H1 (cell line): ENCODE data around the gene CLDND1. TPM values are rescaled to one million over a fixed set of nuclear protein-coding genes. Genes with fewer than 3 reads are reported as not detected.
A peak's percentile ranks its signal among the peaks of the same experiment; 100 is the strongest.

Source experiments
- CTCF ChIA-PET: fragments of 300-600 bp; sonication (Branson Sonifier 250); formaldehyde crosslinking; loops from one replicate; lab custom pipeline; 2021; ENCODE audit not compliant: partially characterized antibody; lab: Charles Lee
- POLR2A ChIA-PET: fragments of 300-600 bp; sonication (Branson Sonifier 250); formaldehyde crosslinking; loops from one replicate; lab custom pipeline; 2021; ENCODE audit warnings: inconsistent platforms; ENCODE audit not compliant: partially characterized antibody; lab: Charles Lee
- DNase-seq, 2 experiments: peaks; one replicate each; pipeline versions ENCODE4 v3.0.0 to v3.0.0-alpha.2; 2010 to 2022; ENCODE audit warnings: low spot score in 2 of 2, low read depth in 1 of 2, mixed read lengths in 1 of 2
- FAIRE-seq: peaks from 2 replicates; lab custom pipeline; 2011; peaks lifted over from hg19 to GRCh38; lab: Jason Lieb, UNC
- H2AFZ ChIP-seq: 2 replicates; pipeline ENCODE4 v1.8.1; 2012; ENCODE audit warnings: low read length, inconsistent platforms
- H2AK5ac ChIP-seq: 2 replicates; pipeline ENCODE4 v1.6.1; 2013; ENCODE audit warnings: low read depth, low read length
- H2BK120ac ChIP-seq: replicated peaks from 2 replicates; pipeline ENCODE3; 2013; ENCODE audit warnings: low read depth, low read length, inconsistent platforms
- H2BK12ac ChIP-seq: 2 replicates; pipeline ENCODE4 v1.6.1; 2013; ENCODE audit warnings: low read depth, low read length
- H2BK15ac ChIP-seq: 2 replicates; pipeline ENCODE4 v1.6.1; 2013; ENCODE audit warnings: low read length
- H2BK20ac ChIP-seq: 2 replicates; pipeline ENCODE4 v1.6.1; 2013; ENCODE audit warnings: low read length
- H2BK5ac ChIP-seq: 2 replicates; pipeline ENCODE4 v1.6.1; 2013; ENCODE audit warnings: low read depth, low read length
- H3K14ac ChIP-seq: 2 replicates; pipeline ENCODE4 v1.6.1; 2013; ENCODE audit warnings: inconsistent platforms; ENCODE audit not compliant: insufficient read length
- H3K18ac ChIP-seq: 2 replicates; pipeline ENCODE4 v1.6.1; 2013; ENCODE audit warnings: low read length; ENCODE audit errors: extremely low read depth
- H3K23ac ChIP-seq: 2 replicates; pipeline ENCODE4 v1.6.1; 2013; ENCODE audit warnings: inconsistent platforms; ENCODE audit not compliant: insufficient read length
- H3K23me2 ChIP-seq: 2 replicates; pipeline ENCODE4 v1.6.1; 2013; ENCODE audit warnings: low read depth, low read length
- H3K27ac ChIP-seq: 2 replicates; pipeline ENCODE4 v1.6.1; 2011; ENCODE audit warnings: low read depth, low read length, inconsistent platforms
- H3K27me3 ChIP-seq, 4 experiments: replicated peaks in 1 of 4; 1 replicate in 1 of 4; 2 replicates in 3 of 4; pipeline versions ENCODE4 v1.6.1 to v1.8.1; 2011 to 2013; ENCODE audit warnings: low read length in 3 of 4, mild to moderate bottlenecking in 3 of 4, inconsistent platforms in 2 of 4, mixed read lengths in 2 of 4, moderate library complexity in 1 of 4; ENCODE audit not compliant: control insufficient read depth in 3 of 4, insufficient read depth in 3 of 4; ENCODE audit errors: extremely low read depth in 1 of 4
- H3K36me3 ChIP-seq, 4 experiments: 2 replicates each; pipeline versions ENCODE4 v1.6.1 to v1.8.1; 2011 to 2013; ENCODE audit warnings: mild to moderate bottlenecking in 4 of 4, low read length in 3 of 4, moderate library complexity in 2 of 4, control low read depth in 1 of 4, inconsistent platforms in 1 of 4; ENCODE audit not compliant: insufficient read depth in 4 of 4, control insufficient read depth in 2 of 4
- H3K4ac ChIP-seq: replicated peaks from 2 replicates; pipeline ENCODE3; 2013; ENCODE audit warnings: low read length, low read depth, mixed read lengths, inconsistent platforms; ENCODE audit not compliant: insufficient read length
- H3K4me1 ChIP-seq, 4 experiments: replicated peaks in 1 of 4; 1 replicate in 1 of 4; 2 replicates in 3 of 4; pipeline versions ENCODE4 v1.6.1 to v1.8.1; 2011 to 2013; ENCODE audit warnings: low read length in 3 of 4, inconsistent platforms in 2 of 4, mixed read lengths in 1 of 4; ENCODE audit not compliant: insufficient read depth in 4 of 4, control insufficient read depth in 3 of 4
- H3K4me2 ChIP-seq, 2 experiments: 2 replicates each; pipeline versions ENCODE4 v1.6.1 to v1.8.1; 2011 to 2013; ENCODE audit warnings: low read depth in 2 of 2, low read length in 2 of 2, control low read depth in 1 of 2, inconsistent platforms in 1 of 2, mild to moderate bottlenecking in 1 of 2; ENCODE audit not compliant: insufficient read depth in 1 of 2
- H3K4me3 ChIP-seq, 4 experiments: fragments of 200-600, 300-600 bp in 1 of 4; sonication (generic), shearing (Covaris generic), sonication (Bioruptor Twin) in 1 of 4; 2 replicates each; pipeline versions ENCODE4 v1.5.1 to v1.8.1; 2011 to 2016; ENCODE audit warnings: low read length in 4 of 4, low read depth in 3 of 4, control low read depth in 2 of 4, inconsistent platforms in 2 of 4, mild to moderate bottlenecking in 2 of 4, mixed read lengths in 1 of 4, moderate library complexity in 1 of 4; ENCODE audit not compliant: insufficient read depth in 2 of 4; ENCODE audit errors: extremely low read depth in 1 of 4
- H3K56ac ChIP-seq: replicated peaks from 2 replicates; pipeline ENCODE3; 2013; ENCODE audit warnings: low read depth, mild to moderate bottlenecking, mixed read lengths, low read length, inconsistent platforms; ENCODE audit not compliant: insufficient read length
- H3K79me1 ChIP-seq: 2 replicates; pipeline ENCODE4 v1.6.1; 2013; ENCODE audit warnings: low read depth, low read length, control low read depth
- H3K79me2 ChIP-seq, 2 experiments: 2 replicates each; pipeline versions ENCODE4 v1.6.1 to v1.8.1; 2012 to 2013; ENCODE audit warnings: low read length in 2 of 2, mild to moderate bottlenecking in 2 of 2, inconsistent platforms in 1 of 2; ENCODE audit not compliant: insufficient read depth in 2 of 2, control insufficient read depth in 1 of 2
- H3K9ac ChIP-seq, 4 experiments: replicated peaks in 1 of 4; 1 replicate in 1 of 4; 2 replicates in 3 of 4; pipeline versions ENCODE4 v1.6.1 to v1.8.1; 2011 to 2013; ENCODE audit warnings: low read depth in 3 of 4, low read length in 3 of 4, control low read depth in 2 of 4, mild to moderate bottlenecking in 2 of 4, moderate library complexity in 2 of 4, inconsistent platforms in 1 of 4; ENCODE audit errors: extremely low read depth in 1 of 4
- H3K9me3 ChIP-seq, 2 experiments: 2 replicates each; pipeline versions ENCODE4 v1.6.1 to v1.8.1; 2012 to 2013; ENCODE audit warnings: mild to moderate bottlenecking in 2 of 2, moderate library complexity in 2 of 2, control low read depth in 1 of 2, inconsistent platforms in 1 of 2, low read depth in 1 of 2, low read length in 1 of 2, mixed read lengths in 1 of 2; ENCODE audit not compliant: insufficient read depth in 2 of 2
- H4K20me1 ChIP-seq, 2 experiments: replicated peaks in 1 of 2; 2 replicates each; pipeline versions ENCODE3 to v1.8.1; 2011 to 2013; ENCODE audit warnings: inconsistent platforms in 2 of 2, low read length in 2 of 2, mild to moderate bottlenecking in 1 of 2; ENCODE audit not compliant: insufficient read depth in 2 of 2, control insufficient read depth in 1 of 2
- H4K5ac ChIP-seq: 2 replicates; pipeline ENCODE4 v1.6.1; 2013; ENCODE audit warnings: low read length, low read depth, mixed read lengths, inconsistent platforms; ENCODE audit not compliant: insufficient read length
- H4K8ac ChIP-seq: 2 replicates; pipeline ENCODE4 v1.8.0; 2013; ENCODE audit warnings: mild to moderate bottlenecking, moderate library complexity, low read length, inconsistent platforms; ENCODE audit not compliant: insufficient read depth; ENCODE audit errors: extremely low read depth
- H4K91ac ChIP-seq: replicated peaks from 2 replicates; pipeline ENCODE3; 2013; ENCODE audit warnings: low read length, mixed read lengths, inconsistent platforms; ENCODE audit not compliant: insufficient read length
- BRCA1 ChIP-seq: IDR thresholded peaks from 2 replicates; pipeline ENCODE4 v1.6.1; 2012; ENCODE audit warnings: low read depth, low read length, improper control_type of control experiment
- CHD1 ChIP-seq: IDR thresholded peaks from 2 replicates; pipeline ENCODE4 v1.6.1; 2012; ENCODE audit warnings: low read depth, low read length, improper control_type of control experiment
- GTF2F1 ChIP-seq: IDR thresholded peaks from 2 replicates; pipeline ENCODE4 v1.6.1; 2012; ENCODE audit warnings: low read depth, low read length, improper control_type of control experiment, borderline replicate concordance
- MAFK ChIP-seq: IDR thresholded peaks from 2 replicates; pipeline ENCODE4 v1.6.1; 2012; ENCODE audit warnings: low read depth, mild to moderate bottlenecking, improper control_type of control experiment, low read length
- WGBS, 2 experiments: shearing (Covaris generic) in 1 of 2; methylation state at CpG; one replicate each; pipeline versions ENCODE4 v1.1.6 to v1.1.7; 2013 to 2015; ENCODE audit warnings: low lambda C conversion rate in 2 of 2, mixed read lengths in 2 of 2, inconsistent platforms in 1 of 2, low coverage in 1 of 2, missing lambda C conversion rate in 1 of 2; ENCODE audit not compliant: insufficient replicate concordance in 2 of 2, insufficient coverage in 1 of 2, insufficient read length in 1 of 2; ENCODE audit errors: extremely low coverage in 1 of 2, missing lambda C conversion rate in 1 of 2; 5-methylcytosine and 5-hydroxymethylcytosine counted together
- polyA plus RNA-seq, 7 experiments: library from polyadenylated mRNA; depleted of rRNA in 3 of 7; stranded (reverse) in 5 of 7; unstranded in 2 of 7; fragments of >200 nt in 5 of 7; fragments of 200-250 nt in 2 of 7; gene quantifications; 1 replicate in 5 of 7; 2 replicates in 1 of 7; 4 replicates in 1 of 7; pipeline versions ENCODE4 v1.2.1 to v1.2.3, GENCODE V29; 2011 to 2013; ENCODE audit warnings: missing spikeins in 2 of 7, mixed read lengths in 2 of 7
- total RNA-seq: library from RNA; stranded (reverse); fragmentation: NEBNext Ultra II Directional; extraction: Animal tissue kit (Norgen Biotek cat#: 25700); gene quantifications from 2 replicates; pipeline ENCODE4 v1.2.1, GENCODE V29; 2021

Gene CLDND1
- total and polyA plus RNA-seq, 2 of the 8 experiments (the other 6 are each of a cell fraction or from before 2014, with no cell fraction given), result 68.2 to 152 TPM

- no peak for TF ChIP-seq BRCA1
- TF ChIP-seq CHD1, result no peak
- no peak for TF ChIP-seq MAFK
- no peak for TF ChIP-seq GTF2F1
- H2AFZ ChIP-seq, result peak overlapping the region; percentile 35; the same call in 1 of the 2 replicates
- H3K14ac ChIP-seq, result no peak overlapping the region
- no peak for FAIRE-seq
- H3K4me2 ChIP-seq, result no peak overlapping the region
- no peak overlapping the region for H3K4me3 ChIP-seq
- no peaks in the 10 kb centered on the region for H3K4me1 ChIP-seq
- H4K5ac ChIP-seq, result no peak overlapping the region
- 77% methylated on average over 6 of the region's 6 CpGs; no CpG with 5 or more reads in 1 of the 2 experiments for WGBS, 2 experiments
- H3K18ac ChIP-seq, result no peak overlapping the region
- H2BK120ac ChIP-seq, result no peak overlapping the region
- no peaks in the 10 kb centered on the region for H3K79me2 ChIP-seq
- H3K27me3 ChIP-seq, result no peaks in the 10 kb centered on the region
- ChIA-PET CTCF (interaction anchor here (0.6 kb wide), 2 partner anchors 18 to 36 kb away, joined by 3 read pairs; no protein-coding TSS in a partner anchor), POLR2A (no interaction called here)
- H3K9ac ChIP-seq, result no peak overlapping the region
- no peaks in the 10 kb centered on the region for H3K36me3 ChIP-seq
- no peak overlapping the region for H2BK15ac ChIP-seq
- no peak overlapping the region for H2BK12ac ChIP-seq
- no peak overlapping the region for H2BK20ac ChIP-seq
- H3K23me2 ChIP-seq, result no peaks in the 10 kb centered on the region
- no peak overlapping the region for H3K23ac ChIP-seq
- H3K9me3 ChIP-seq, result no peaks in the 10 kb centered on the region
- no peak for DNase-seq
- H4K91ac ChIP-seq, result no peak overlapping the region
- H3K4ac ChIP-seq, result no peak overlapping the region
- H3K56ac ChIP-seq, result no peak overlapping the region
- no peak overlapping the region for H3K27ac ChIP-seq
- no peaks in the 10 kb centered on the region for H3K79me1 ChIP-seq
- H4K8ac ChIP-seq, result no peak overlapping the region
- H2AK5ac ChIP-seq, result no peak overlapping the region
- no peaks in the 10 kb centered on the region for H4K20me1 ChIP-seq
- no peak overlapping the region for H2BK5ac ChIP-seq
Measured at GRCh38 chr3:98565843-98566242, 43.1 kb upstream of the CLDND1 start.
